K562 (cell line): ENCODE measurements around the gene NFIB. TPM values are rescaled to one million over a fixed set of nuclear protein-coding genes. Genes with fewer than 3 reads are reported as not detected.

Source experiments
- ATAC-seq: fragments of 200-7000 bp; cut with Tn5 transposase; 3 replicates; pipeline ENCODE4 v1.9.1; 2020; ENCODE audit warnings: moderate library complexity
- BruUV-seq: library from RNA; stranded (reverse); fragments of 400-500 nt; replicated peaks from 2 replicates; lab custom pipeline; 2021; lab: Mats Ljungman, UMichigan
- CTCF ChIA-PET: fragments of 300-600 bp; formaldehyde crosslinking; extraction: SDS; loops from one replicate; lab custom pipeline; 2021; ENCODE audit warnings: low intra/inter-chr PET ratio; lab: Yijun Ruan, JAX
- POLR2A ChIA-PET: fragments of 300-600, 350-650 bp; sonication (Branson Sonifier 250); formaldehyde crosslinking; extraction: SDS; loops from one replicate; lab custom pipeline; 2021; ENCODE audit warnings: antibody characterized with exemption, inconsistent platforms; lab: Yijun Ruan, JAX
- DNase-seq, 4 experiments: peaks; one replicate each; pipeline versions ENCODE4 v3.0.0 to v3.0.0-alpha.2; 2011 to 2018; ENCODE audit warnings: low spot score in 3 of 4, mixed read lengths in 3 of 4; ENCODE audit errors: extremely low read depth in 1 of 4
- FAIRE-seq: peaks from 2 replicates; lab custom pipeline; 2011; peaks lifted over from hg19 to GRCh38; lab: Jason Lieb, UNC
- H2AFZ ChIP-seq: 2 replicates; pipeline ENCODE4 v1.6.0; 2011; ENCODE audit warnings: low read depth, low read length, control low read depth, inconsistent platforms
- H3K27ac ChIP-seq: fragments of 200-600 bp; 3 replicates; pipeline ENCODE4 v1.8.0; 2011; ENCODE audit warnings: low read depth, mild to moderate bottlenecking, control low read depth, inconsistent platforms, low read length, moderate library complexity, mixed read lengths; ENCODE audit errors: extremely low read depth
- H3K27me3 ChIP-seq, 2 experiments: fragments of 300-600 bp in 1 of 2; 2 replicates in 1 of 2; 3 replicates in 1 of 2; pipeline versions ENCODE4 v1.6.0 to v1.8.0; 2011; ENCODE audit warnings: inconsistent platforms in 2 of 2, low read length in 2 of 2, mild to moderate bottlenecking in 1 of 2, mixed read lengths in 1 of 2, moderate library complexity in 1 of 2; ENCODE audit not compliant: control insufficient read depth in 2 of 2, insufficient read depth in 2 of 2
- H3K36me3 ChIP-seq: fragments of 300-600 bp; 3 replicates; pipeline ENCODE4 v1.8.0; 2011; ENCODE audit warnings: mild to moderate bottlenecking, low read length, inconsistent platforms; ENCODE audit not compliant: control insufficient read depth, insufficient read depth
- H3K4me1 ChIP-seq, 2 experiments: fragments of 200-600 bp in 1 of 2; replicated peaks in 1 of 2; 2 replicates in 1 of 2; 3 replicates in 1 of 2; pipeline versions ENCODE4 v1.5.1 to v1.8.0; 2011; ENCODE audit warnings: inconsistent platforms in 2 of 2, low read length in 2 of 2, mild to moderate bottlenecking in 1 of 2, mixed read lengths in 1 of 2, moderate library complexity in 1 of 2; ENCODE audit not compliant: control insufficient read depth in 2 of 2, insufficient read depth in 2 of 2
- H3K4me2 ChIP-seq: 2 replicates; pipeline ENCODE4 v1.6.1; 2011; ENCODE audit warnings: low read length, control low read depth, inconsistent platforms, mixed read lengths; ENCODE audit not compliant: insufficient read depth
- H3K4me3 ChIP-seq: fragments of 200-600 bp; sonication (generic), shearing (Covaris generic); 2 replicates; pipeline ENCODE4 v1.5.1; 2016; ENCODE audit warnings: control low read depth, inconsistent platforms
- H3K79me2 ChIP-seq: fragments of 200-600 bp; 3 replicates; pipeline ENCODE4 v1.8.0; 2011; ENCODE audit warnings: low read length, inconsistent platforms; ENCODE audit not compliant: control insufficient read depth, insufficient read depth
- H3K9ac ChIP-seq, 2 experiments: 2 replicates each; pipeline versions ENCODE4 v1.6.0 to v1.6.1; 2011; ENCODE audit warnings: low read depth in 2 of 2, low read length in 2 of 2, control low read depth in 1 of 2, inconsistent platforms in 1 of 2, mild to moderate bottlenecking in 1 of 2, mixed read lengths in 1 of 2; ENCODE audit not compliant: insufficient read depth in 1 of 2
- H3K9me1 ChIP-seq: one replicate; pipeline ENCODE4 v1.6.0; 2011; ENCODE audit warnings: inconsistent platforms, mild to moderate bottlenecking, low read length, moderate library complexity; ENCODE audit not compliant: control insufficient read depth, insufficient read depth
- H3K9me3 ChIP-seq: replicated peaks from 2 replicates; pipeline ENCODE4 v1.5.1; 2011; ENCODE audit warnings: low read depth, low read length, inconsistent platforms; ENCODE audit not compliant: control insufficient read depth, insufficient read depth
- H4K20me1 ChIP-seq: replicated peaks from 2 replicates; pipeline ENCODE4 v1.6.1; 2011; ENCODE audit warnings: low read length, inconsistent platforms, mixed read lengths; ENCODE audit not compliant: control insufficient read depth, insufficient read depth
- CBFB ChIP-seq: sonication (generic); formaldehyde crosslinking; IDR thresholded peaks from 2 replicates; pipeline ENCODE4 v1.4.0; 2020; ENCODE audit warnings: mild to moderate bottlenecking, missing genetic modification reagents
- CCNT2 ChIP-seq: IDR thresholded peaks from 2 replicates; pipeline ENCODE4 v1.6.1; 2011; ENCODE audit warnings: borderline replicate concordance, low read depth, mild to moderate bottlenecking, moderate library complexity, mixed read lengths, low read length; ENCODE audit not compliant: insufficient read length; ENCODE audit errors: extremely low read depth
- ETV1 ChIP-seq: fragments of 450-650 bp; conservative IDR thresholded peaks from 2 replicates; pipeline ENCODE4 v1.6.1; 2016; ENCODE audit warnings: missing genetic modification characterization, control low read depth, low read depth, missing compliant biosample characterization
- FUS ChIP-seq: fragments of 200-400 bp; formaldehyde crosslinking; optimal IDR thresholded peaks from 2 replicates; pipeline ENCODE3; 2017; ENCODE audit warnings: low read depth, low read length
- HNRNPH1 ChIP-seq: fragments of 200-400 bp; formaldehyde crosslinking; optimal IDR thresholded peaks from 2 replicates; pipeline ENCODE3; 2017; ENCODE audit warnings: low read depth, mild to moderate bottlenecking, low read length, moderate library complexity
- NR2F6 ChIP-seq: fragments of 450-650 bp; formaldehyde crosslinking; IDR thresholded peaks from 2 replicates; pipeline ENCODE4 v1.4.0; 2020; ENCODE audit warnings: mild to moderate bottlenecking
- PYGO2 ChIP-seq: fragments of 450-650 bp; IDR thresholded peaks from 2 replicates; pipeline ENCODE4 v1.6.1; 2016; ENCODE audit warnings: mild to moderate bottlenecking, missing genetic modification characterization, moderate library complexity, missing compliant biosample characterization
- RFX1 ChIP-seq: fragments of 450-650 bp; IDR thresholded peaks from 2 replicates; pipeline ENCODE4 v1.6.1; 2016; ENCODE audit warnings: mild to moderate bottlenecking, moderate library complexity
- SAFB ChIP-seq: fragments of 200-400 bp; formaldehyde crosslinking; IDR thresholded peaks from 2 replicates; pipeline ENCODE4 v1.6.1; 2017; ENCODE audit warnings: low read depth, low read length, borderline replicate concordance
- SMARCA5 ChIP-seq: fragments of 450-650 bp; IDR thresholded peaks from 2 replicates; pipeline ENCODE4 v1.6.1; 2016
- TAF9B ChIP-seq: fragments of 450-650 bp; IDR thresholded peaks from 2 replicates; pipeline ENCODE4 v1.6.1; 2018; ENCODE audit warnings: mild to moderate bottlenecking; ENCODE audit not compliant: partially characterized antibody
- TEAD1 ChIP-seq, 2 experiments: fragments of 450-650 bp in 1 of 2; sonication (generic) in 1 of 2; formaldehyde crosslinking; IDR thresholded peaks; 2 replicates each; pipeline versions ENCODE4 v1.4.0 to v1.8.0; 2020 to 2022; ENCODE audit warnings: mild to moderate bottlenecking in 2 of 2, missing genetic modification reagents in 1 of 2
- TRIM28 ChIP-seq: fragments of 450-650 bp; IDR thresholded peaks from 2 replicates; pipeline ENCODE4 v1.6.1; 2017
- ZBTB8A ChIP-seq: fragments of 450-650 bp; IDR thresholded peaks from 2 replicates; pipeline ENCODE4 v1.6.1; 2018; ENCODE audit warnings: mild to moderate bottlenecking, moderate library complexity; ENCODE audit not compliant: partially characterized antibody
- ZNF232 ChIP-seq: sonication (generic); formaldehyde crosslinking; IDR thresholded peaks from 2 replicates; pipeline ENCODE4 v1.8.0; 2022; ENCODE audit warnings: mild to moderate bottlenecking, missing genetic modification reagents
- ZNF3 ChIP-seq: fragments of 250-450 bp; sonication (Bioruptor Pico); IDR thresholded peaks from 2 replicates; pipeline ENCODE4 v1.5.0; 2021; ENCODE audit warnings: mild to moderate bottlenecking, moderate library complexity
- ZNF395 ChIP-seq: fragments of 200-800 bp; sonication (Bioruptor generic); IDR thresholded peaks from 2 replicates; pipeline ENCODE4 v1.6.1; 2017; ENCODE audit warnings: missing genetic modification characterization, missing compliant biosample characterization
- WGBS: fragments of 100-300 bp; shearing (Covaris generic); methylation state at CpG from one replicate; pipeline ENCODE4 v1.1.6; 2016; ENCODE audit warnings: low coverage, mixed read lengths; ENCODE audit not compliant: insufficient coverage; ENCODE audit errors: missing lambda C conversion rate; 5-methylcytosine and 5-hydroxymethylcytosine counted together
- in situ Hi-C: fragments of 300-500 bp; cut with MboI; formaldehyde crosslinking; loops from 4 replicates; pipeline ENCODE4 v1.15.0; 2018; ENCODE audit warnings: inconsistent platforms, mixed read lengths
- intact Hi-C: fragments of 100-400 bp; cut with micrococcal nuclease; formaldehyde crosslinking; loops from 2 replicates; pipeline ENCODE4 v1.14.2; 2022
- polyA plus RNA-seq, 8 experiments: library from polyadenylated mRNA; depleted of rRNA in 4 of 8; stranded (reverse) in 5 of 8; unstranded in 3 of 8; fragments of >200 nt; fragmentation: Nextera tagmentation in 2 of 8; fragmentation: Illumina TruSeq in 1 of 8; extraction: Ambion mirVana in 2 of 8; extraction: Trizol in 1 of 8; gene quantifications; 2 replicates each; pipeline versions ENCODE4 v1.2.1 to v1.2.3, GENCODE V29; 2011 to 2014; ENCODE audit warnings: inconsistent platforms in 1 of 8, missing spikeins in 1 of 8
- total RNA-seq, 7 experiments: library from RNA; depleted of rRNA in 6 of 7; stranded (reverse); fragments of >200 nt in 6 of 7; fragmentation: Illumina TruSeq in 2 of 7; extraction: Trizol in 2 of 7; gene quantifications; 2 replicates each; pipeline versions ENCODE4 v1.2.1 to v1.2.3, GENCODE V29; 2011 to 2021; ENCODE audit warnings: low replicate concordance in 1 of 7

NFIB gene
- total and polyA plus RNA-seq, 9 of the 15 experiments (the other 6 are each of a cell fraction or from before 2014, with no cell fraction given): 1.2 to 3.3 (median 1.9) TPM

GRCh38 chr9:14258660-14259239 lies 55.2 kb downstream of the NFIB start:
- DNase-seq: no peak
- ChIA-PET POLR2A (no interaction called here), CTCF (no interaction called here)
- H3K4me3 ChIP-seq: no peak overlapping the region
- H3K36me3 ChIP-seq: no peaks in the 10 kb centered on the region
- no peaks in the 10 kb centered on the region for H3K27me3 ChIP-seq
- TF ChIP-seq NR2F6 (CRISPR knock-in tag) (no peak), CBFB (no peak), ZBTB8A (no peak), CCNT2 (no peak), TAF9B (no peak), ETV1 (tag) (no peak), SAFB (no peak)
- in situ Hi-C loops: no loop called here
- BruUV-seq: no TSS peak
- no peak for FAIRE-seq
- H3K4me2 ChIP-seq: no peak overlapping the region
- H4K20me1 ChIP-seq: no peaks in the 10 kb centered on the region
- intact Hi-C loops: no loop called here
- H3K4me1 ChIP-seq: no peaks in the 10 kb centered on the region
- WGBS: 3% methylated on average over 4 of the region's 4 CpGs
- no peaks in the 10 kb centered on the region for H3K9me1 ChIP-seq
- H3K79me2 ChIP-seq: no peaks in the 10 kb centered on the region
- no peak overlapping the region for H3K27ac ChIP-seq
- H2AFZ ChIP-seq: no peak overlapping the region
- H3K9ac ChIP-seq: no peak overlapping the region
- ATAC-seq: no peak
- H3K9me3 ChIP-seq: no peaks in the 10 kb centered on the region

GRCh38 chr9:14258156-14258555 lies 55.8 kb downstream of the NFIB start:
- ChIA-PET CTCF (no interaction called here), POLR2A (no interaction called here)
- H2AFZ ChIP-seq: no peak overlapping the region
- no peak for ATAC-seq
- no peaks in the 10 kb centered on the region for H3K79me2 ChIP-seq
- no peaks in the 10 kb centered on the region for H3K9me3 ChIP-seq
- no peak for FAIRE-seq
- BruUV-seq: no TSS peak
- H3K27me3 ChIP-seq: no peaks in the 10 kb centered on the region
- no peaks in the 10 kb centered on the region for H3K9me1 ChIP-seq
- no peaks in the 10 kb centered on the region for H4K20me1 ChIP-seq
- intact Hi-C loops (no loop called here), in situ Hi-C loops (no loop called here)
- DNase-seq: no peak
- H3K27ac ChIP-seq: no peak overlapping the region
- no peak overlapping the region for H3K9ac ChIP-seq
- H3K4me2 ChIP-seq: no peak overlapping the region
- H3K36me3 ChIP-seq: no peaks in the 10 kb centered on the region
- H3K4me3 ChIP-seq: no peak overlapping the region
- H3K4me1 ChIP-seq: no peaks in the 10 kb centered on the region
- TF ChIP-seq RFX1: no peak
- no peak for TF ChIP-seq PYGO2 (tag)
- TF ChIP-seq ZNF395: no peak
- TF ChIP-seq ZNF232 (CRISPR knock-in tag): no peak
- no peak for TF ChIP-seq ZNF3 (CRISPR knock-in tag)
- no peak for TF ChIP-seq FUS
- no peak for TF ChIP-seq HNRNPH1
- no peak for TF ChIP-seq TEAD1 (CRISPR knock-in tag; IDR thresholded peaks at IDR 0.05)
- TF ChIP-seq TRIM28: no peak
- no peak for TF ChIP-seq SMARCA5
